Ishikawa (cell line): Measurements from ENCODE around the gene CEP128.

Experiments
- TCF12 ChIP-seq: IDR thresholded peaks from 2 replicates; pipeline ENCODE4 v1.6.1; 2012; ENCODE audit warnings: low read depth
- TF ChIP-seq, protein P1 (sequence below): IDR thresholded peaks from 2 replicates; pipeline ENCODE4 v1.6.1; 2012

- no peak for TF ChIP-seq TCF12
- TF ChIP-seq, protein P1, sequence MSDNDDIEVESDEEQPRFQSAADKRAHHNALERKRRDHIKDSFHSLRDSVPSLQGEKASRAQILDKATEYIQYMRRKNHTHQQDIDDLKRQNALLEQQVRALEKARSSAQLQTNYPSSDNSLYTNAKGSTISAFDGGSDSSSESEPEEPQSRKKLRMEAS: no peak
Measured at GRCh38 chr14:80507292-80507869, 434.2 kb downstream of the CEP128 start.
